ENCODE measurements around the gene DUSP15. TPM values are rescaled to one million over a fixed set of nuclear protein-coding genes. Genes with fewer than 3 reads are reported as not detected.
"Not testable (repeated sequence)": the region's sequence is repeated elsewhere in the genome, so short reads cannot be mapped to it uniquely, and the experiment has no call there.

DUSP15 gene
- total and polyA plus RNA-seq, 9 donors = 2.5 to 17.0 (median 6.9) TPM

GRCh38 chr20:31831211-31831610, 39.1 kb downstream of the DUSP15 start:
- DNase-seq = no peak
- intact Hi-C loops (cut with DNase I) = no loop called here
- H3K4me1 ChIP-seq (ENCODE audit: insufficient read depth) = peaks cover 5% of the 10 kb centered on the region
- no peak overlapping the region for H3K4me3 ChIP-seq
- H3K36me3 ChIP-seq = no peaks in the 10 kb centered on the region
- no peaks in the 10 kb centered on the region for H3K27me3 ChIP-seq
- H3K9me3 ChIP-seq = no peaks in the 10 kb centered on the region
- no peak overlapping the region for H3K27ac ChIP-seq
- TF ChIP-seq CTCF (IDR thresholded peaks at IDR 0.05) = no peak
- no peak for TF ChIP-seq EP300 (IDR thresholded peaks at IDR 0.05)
- no peak for TF ChIP-seq POLR2A (IDR thresholded peaks at IDR 0.05)
- 89 to 97% (median 91%) methylated on average over 6 of the region's 6 CpGs for WGBS, 3 donors

GRCh38 chr20:31830406-31830981, 39.8 kb downstream of the DUSP15 start:
- Histone ChIP-seq H3K4me1 (ENCODE audit: insufficient read depth) (no peaks in the 10 kb centered on the region), H3K27ac (no peak overlapping the region), H3K27me3 (no peaks in the 10 kb centered on the region), H3K4me3 (no peak overlapping the region), H3K9me3 (no peaks in the 10 kb centered on the region), H3K36me3 (no peaks in the 10 kb centered on the region)
- no peak for DNase-seq
- TF ChIP-seq EP300 (IDR thresholded peaks at IDR 0.05) (no peak), POLR2A (IDR thresholded peaks at IDR 0.05) (no peak), CTCF (IDR thresholded peaks at IDR 0.05) (no peak)
- WGBS, 3 donors = 81 to 91% (median 90%) methylated on average over 5 to 8 of the region's 8 CpGs
- intact Hi-C loops (cut with DNase I) = no loop called here

GRCh38 chr20:31829731-31830130, 40.6 kb downstream of the DUSP15 start:
- Histone ChIP-seq H3K36me3 (no peaks in the 10 kb centered on the region), H3K4me3 (no peak overlapping the region), H3K9me3 (no peaks in the 10 kb centered on the region), H3K27me3 (no peaks in the 10 kb centered on the region), H3K27ac (no peak overlapping the region), H3K4me1 (ENCODE audit: insufficient read depth) (no peaks in the 10 kb centered on the region)
- WGBS, 3 donors = 84 to 87% (median 86%) methylated on average over 6 of the region's 6 CpGs
- intact Hi-C loops (cut with DNase I) = no loop called here
- TF ChIP-seq EP300 (IDR thresholded peaks at IDR 0.05) (no peak), CTCF (IDR thresholded peaks at IDR 0.05) (no peak), POLR2A (IDR thresholded peaks at IDR 0.05) (no peak)
- no peak for DNase-seq

- not testable (repeated sequence) for H3K4me3 ChIP-seq
Measured at GRCh38 chr20:31828016-31828415, 42.3 kb downstream of the DUSP15 start.

GRCh38 chr20:31827059-31827458, 43.3 kb downstream of the DUSP15 start:
- DNase-seq = no peak
- no peak overlapping the region for H3K4me3 ChIP-seq
- no peak overlapping the region for H3K27ac ChIP-seq
- no peaks in the 10 kb centered on the region for H3K9me3 ChIP-seq
- TF ChIP-seq CTCF (IDR thresholded peaks at IDR 0.05) (no peak), POLR2A (IDR thresholded peaks at IDR 0.05) (no peak), EP300 (IDR thresholded peaks at IDR 0.05) (no peak)
- no peaks in the 10 kb centered on the region for H3K36me3 ChIP-seq
- WGBS, 3 donors = 71 to 79% (median 75%) methylated on average over 2 of the region's 2 CpGs
- intact Hi-C loops (cut with DNase I) = no loop called here
- H3K4me1 ChIP-seq (ENCODE audit: insufficient read depth) = no peaks in the 10 kb centered on the region
- H3K27me3 ChIP-seq = no peaks in the 10 kb centered on the region

More at GRCh38 chr20:31828016-31828415, 42.3 kb downstream of the DUSP15 start:
- DNase-seq; H3K9me3 ChIP-seq; H3K36me3 ChIP-seq; H3K27me3 ChIP-seq; H3K27ac ChIP-seq; intact Hi-C loops (cut with DNase I); H3K4me1 ChIP-seq (ENCODE audit: insufficient read depth): not testable (repeated sequence)
- WGBS, 3 donors = 92 to 96% (median 95%) methylated on average over 11 of the region's 11 CpGs

Measured in ovary (tissue), 9 donors.